ENCODE data around the gene SPATA32.

GRCh38 chr17:45306623-45307022 lies 44.7 kb upstream of the SPATA32 start:
- TF ChIP-seq POLR2AphosphoS5 (IDR thresholded peaks at IDR 0.05; ENCODE audit: low read depth, low read length) (no peak), TAF1 (IDR thresholded peaks at IDR 0.05; ENCODE audit: borderline replicate concordance, insufficient read depth, low read length) (no peak), FOXP2 (optimal IDR thresholded peaks at IDR 0.05; ENCODE audit: borderline replicate concordance, extremely low read depth, extremely low read length, insufficient read depth) (no peak)

Measured in PFSK-1 (cell line).